Measurements from ENCODE around the gene RELN. TPM values are rescaled to one million over a fixed set of nuclear protein-coding genes. Genes with fewer than 3 reads are reported as not detected.

The RELN gene
- total and polyA plus RNA-seq, 2 donors (not counting 1 experiment from before 2014, with no cell fraction given): not detected

DNA sequence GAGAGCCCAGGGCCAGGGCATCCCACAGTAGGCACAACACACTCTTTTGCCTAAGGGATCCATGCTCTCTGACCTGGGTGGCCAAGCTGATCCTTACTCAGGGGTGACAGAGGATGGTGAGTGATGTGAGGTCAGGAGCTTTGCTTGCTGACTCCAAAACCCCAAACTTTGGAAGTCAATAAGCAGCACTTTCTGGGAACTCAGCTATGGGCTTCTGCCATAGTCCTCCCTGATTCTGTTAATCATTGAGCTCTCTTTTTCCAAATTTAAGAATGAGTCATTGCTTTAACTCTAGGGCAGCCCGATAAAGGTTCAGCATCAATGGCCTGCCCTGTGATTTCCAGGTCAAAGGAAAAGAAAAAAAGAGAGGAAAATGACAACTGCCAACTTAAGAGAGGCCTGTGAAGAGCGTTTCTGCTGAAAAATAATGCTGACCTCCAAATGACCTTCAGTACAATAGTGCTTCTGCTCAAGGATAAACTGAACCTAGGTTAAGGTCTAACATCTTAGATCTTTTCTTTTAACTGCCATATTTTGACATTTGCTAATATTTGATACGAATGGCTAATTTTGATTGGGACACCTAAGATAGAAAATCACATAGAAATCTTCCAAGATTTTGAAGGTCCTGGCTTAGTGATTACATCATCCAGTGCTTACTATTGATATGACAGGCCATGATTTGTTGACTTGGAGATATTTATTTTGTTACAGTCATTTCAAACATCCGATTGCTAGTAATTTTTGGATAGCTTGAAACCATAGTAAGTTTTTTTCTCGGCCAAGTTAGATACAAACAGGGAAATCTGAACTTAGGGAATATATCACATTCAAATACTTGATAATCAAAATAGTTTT, 20.8 kb upstream of the RELN start:
- intact Hi-C loops (cut with micrococcal nuclease): no loop called here
- no peaks in the 10 kb centered on the region for H4K20me1 ChIP-seq (ENCODE audit: control insufficient read depth, insufficient read depth, low read length, poor library complexity, severe bottlenecking)
- 75% methylated on average over 1 of the region's 5 CpGs for WGBS (ENCODE audit: insufficient coverage)
- TF ChIP-seq EZH2 (IDR thresholded peaks at IDR 0.05; ENCODE audit: borderline replicate concordance, insufficient read depth, low read depth, low read length, poor library complexity, severe bottlenecking): no peak
- TF ChIP-seq, protein P1, sequence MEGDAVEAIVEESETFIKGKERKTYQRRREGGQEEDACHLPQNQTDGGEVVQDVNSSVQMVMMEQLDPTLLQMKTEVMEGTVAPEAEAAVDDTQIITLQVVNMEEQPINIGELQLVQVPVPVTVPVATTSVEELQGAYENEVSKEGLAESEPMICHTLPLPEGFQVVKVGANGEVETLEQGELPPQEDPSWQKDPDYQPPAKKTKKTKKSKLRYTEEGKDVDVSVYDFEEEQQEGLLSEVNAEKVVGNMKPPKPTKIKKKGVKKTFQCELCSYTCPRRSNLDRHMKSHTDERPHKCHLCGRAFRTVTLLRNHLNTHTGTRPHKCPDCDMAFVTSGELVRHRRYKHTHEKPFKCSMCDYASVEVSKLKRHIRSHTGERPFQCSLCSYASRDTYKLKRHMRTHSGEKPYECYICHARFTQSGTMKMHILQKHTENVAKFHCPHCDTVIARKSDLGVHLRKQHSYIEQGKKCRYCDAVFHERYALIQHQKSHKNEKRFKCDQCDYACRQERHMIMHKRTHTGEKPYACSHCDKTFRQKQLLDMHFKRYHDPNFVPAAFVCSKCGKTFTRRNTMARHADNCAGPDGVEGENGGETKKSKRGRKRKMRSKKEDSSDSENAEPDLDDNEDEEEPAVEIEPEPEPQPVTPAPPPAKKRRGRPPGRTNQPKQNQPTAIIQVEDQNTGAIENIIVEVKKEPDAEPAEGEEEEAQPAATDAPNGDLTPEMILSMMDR (IDR thresholded peaks at IDR 0.05): no peak
- no peaks in the 10 kb centered on the region for H3K9me3 Mint-ChIP-seq (ENCODE audit: insufficient read depth)
- H3K27me3 ChIP-seq (replicated peaks in 1 of 4; ENCODE audit: control extremely low read depth in 1 of 4, control insufficient read depth in 3 of 4, insufficient read depth in 4 of 4, low read length in 3 of 4): no peaks in the 10 kb centered on the region
- ChIA-PET POLR2A (no interaction called here), CTCF (no interaction called here)
- no peak for ATAC-seq (ENCODE audit: low read depth)
- no peak for DNase-seq
- no peak overlapping the region for H3K4me3 ChIP-seq (ENCODE audit: control extremely low read depth in 1 of 5, extremely low read depth in 1 of 5, insufficient read depth in 1 of 5, low read depth in 2 of 5, low read length in 4 of 5)
- no peak overlapping the region for H3K27ac Mint-ChIP-seq
- no peaks in the 10 kb centered on the region for H3K79me2 ChIP-seq (ENCODE audit: control insufficient read depth, insufficient read depth, low read length)
- H3K9me3 ChIP-seq (ENCODE audit: control extremely low read depth in 1 of 3, control insufficient read depth in 2 of 3, insufficient read depth in 1 of 3, low read length in 2 of 3): no peaks in the 10 kb centered on the region
- no peaks in the 10 kb centered on the region for H3K36me3 ChIP-seq (replicated peaks in 1 of 2; ENCODE audit: control extremely low read depth in 1 of 2, control insufficient read depth in 1 of 2, extremely low read depth in 1 of 2, insufficient read depth in 2 of 2, low read length in 1 of 2)
- no peak overlapping the region for H3K9ac ChIP-seq (ENCODE audit: low read length)
- no peak overlapping the region for H3K4me2 ChIP-seq (replicated peaks; ENCODE audit: low read depth, low read length, poor library complexity, severe bottlenecking)
- H3K4me1 Mint-ChIP-seq: no peaks in the 10 kb centered on the region
- H3K4me1 ChIP-seq (ENCODE audit: control insufficient read depth in 2 of 2, insufficient read depth in 2 of 2, low read length in 2 of 2): no peaks in the 10 kb centered on the region
- H3K27me3 Mint-ChIP-seq: peaks cover 9% of the 10 kb centered on the region
- no peak overlapping the region for H2AFZ ChIP-seq (ENCODE audit: insufficient read depth, low read depth, low read length, poor library complexity, severe bottlenecking)
- H3K27ac ChIP-seq (ENCODE audit: low read length in 2 of 2): no peak overlapping the region
- no peak overlapping the region for H3K4me3 Mint-ChIP-seq

DNA sequence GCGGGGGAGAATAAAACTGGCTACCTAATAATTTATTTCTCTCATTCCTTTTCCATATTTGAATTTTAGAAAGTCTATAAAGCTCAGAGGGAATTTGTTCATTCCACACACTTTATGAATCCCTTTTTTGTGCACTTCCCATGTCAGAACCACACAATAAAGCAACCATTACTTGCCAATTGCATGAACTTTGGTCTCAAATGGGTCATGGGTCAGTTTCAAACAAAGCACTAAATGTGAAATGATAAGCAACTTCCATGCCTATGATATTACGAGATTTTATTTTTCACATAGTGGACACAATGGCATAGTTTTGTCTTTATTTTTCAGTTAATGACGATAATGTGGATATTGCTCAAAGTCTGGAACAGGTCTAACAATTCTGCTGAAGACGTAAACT, 18.6 kb upstream of the RELN start:
- Histone ChIP-seq H3K4me3 (ENCODE audit: control extremely low read depth in 1 of 5, extremely low read depth in 1 of 5, insufficient read depth in 1 of 5, low read depth in 2 of 5, low read length in 4 of 5) (no peak overlapping the region), H4K20me1 (ENCODE audit: control insufficient read depth, insufficient read depth, low read length, poor library complexity, severe bottlenecking) (no peaks in the 10 kb centered on the region), H3K9ac (ENCODE audit: low read length) (no peak overlapping the region), H3K36me3 (replicated peaks in 1 of 2; ENCODE audit: control extremely low read depth in 1 of 2, control insufficient read depth in 1 of 2, extremely low read depth in 1 of 2, insufficient read depth in 2 of 2, low read length in 1 of 2) (no peaks in the 10 kb centered on the region), H2AFZ (ENCODE audit: insufficient read depth, low read depth, low read length, poor library complexity, severe bottlenecking) (no peak overlapping the region), H3K4me1 (ENCODE audit: control insufficient read depth in 2 of 2, insufficient read depth in 2 of 2, low read length in 2 of 2) (no peaks in the 10 kb centered on the region), H3K27me3 (replicated peaks in 1 of 4; ENCODE audit: control extremely low read depth in 1 of 4, control insufficient read depth in 3 of 4, insufficient read depth in 4 of 4, low read length in 3 of 4) (no peaks in the 10 kb centered on the region), H3K9me3 (ENCODE audit: control extremely low read depth in 1 of 3, control insufficient read depth in 2 of 3, insufficient read depth in 1 of 3, low read length in 2 of 3) (no peaks in the 10 kb centered on the region), H3K4me2 (replicated peaks; ENCODE audit: low read depth, low read length, poor library complexity, severe bottlenecking) (no peak overlapping the region), H3K79me2 (ENCODE audit: control insufficient read depth, insufficient read depth, low read length) (no peaks in the 10 kb centered on the region), H3K27ac (ENCODE audit: low read length in 2 of 2) (no peak overlapping the region)
- POLR2A ChIA-PET: no interaction called here
- no peaks in the 10 kb centered on the region for H3K9me3 Mint-ChIP-seq (ENCODE audit: insufficient read depth)
- no peak overlapping the region for H3K4me3 Mint-ChIP-seq
- TF ChIP-seq, protein P1 (IDR thresholded peaks at IDR 0.05): no peak
- TF ChIP-seq EZH2 (IDR thresholded peaks at IDR 0.05; ENCODE audit: borderline replicate concordance, insufficient read depth, low read depth, low read length, poor library complexity, severe bottlenecking): no peak
- CTCF ChIA-PET: no interaction called here
- H3K4me1 Mint-ChIP-seq: no peaks in the 10 kb centered on the region
- ATAC-seq (ENCODE audit: low read depth) (no peak), DNase-seq (no peak)
- no CpG with 5 or more reads among the region's 4 CpGs for WGBS (ENCODE audit: insufficient coverage)
- intact Hi-C loops (cut with micrococcal nuclease): no loop called here
- H3K27me3 Mint-ChIP-seq: peaks cover 12% of the 10 kb centered on the region
- no peak overlapping the region for H3K27ac Mint-ChIP-seq

All from B cell (primary cell).